Common myeloid progenitor, CD34-positive (primary cell): ENCODE data around the gene TEX29. TPM values are rescaled to one million over a fixed set of nuclear protein-coding genes. Genes with fewer than 3 reads are reported as not detected.

ENCODE experiments used
- CTCF ChIA-PET: fragments of 350-600 bp; sonication (Branson Sonifier 250); formaldehyde crosslinking; loops from one replicate; lab custom pipeline; 2021; ENCODE audit warnings: antibody characterized with exemption; lab: Charles Lee
- POLR2A ChIA-PET: fragments of 350-600 bp; sonication (Branson Sonifier 250); formaldehyde crosslinking; loops from one replicate; lab custom pipeline; 2021; ENCODE audit warnings: antibody characterized with exemption; lab: Charles Lee
- DNase-seq, 3 donors: peaks; one replicate each; pipeline versions ENCODE4 v3.0.0 to v3.0.0-alpha.2; 2013
- H3K27ac ChIP-seq, 2 experiments: 1 replicate in 1 of 2; 2 replicates in 1 of 2; pipeline ENCODE4 v1.7.0; 2013; ENCODE audit warnings: inconsistent platforms in 2 of 2, low read length in 2 of 2, mild to moderate bottlenecking in 2 of 2, low read depth in 1 of 2, moderate library complexity in 1 of 2; ENCODE audit not compliant: severe bottlenecking in 2 of 2, insufficient read depth in 1 of 2, poor library complexity in 1 of 2
- H3K27me3 ChIP-seq, 5 experiments: replicated peaks in 2 of 5; 1 replicate in 3 of 5; 2 replicates in 2 of 5; pipeline versions ENCODE4 v1.6.1 to v1.7.0; 2013; ENCODE audit warnings: low read length in 4 of 5, mild to moderate bottlenecking in 2 of 5, moderate library complexity in 2 of 5, inconsistent platforms in 1 of 5; ENCODE audit not compliant: insufficient read depth in 5 of 5, control insufficient read depth in 4 of 5
- H3K36me3 ChIP-seq, 4 experiments: 1 replicate in 2 of 4; 2 replicates in 2 of 4; pipeline versions ENCODE4 v1.6.1 to v1.7.0; 2013; ENCODE audit warnings: low read length in 3 of 4, control low read depth in 1 of 4, mild to moderate bottlenecking in 1 of 4; ENCODE audit not compliant: control insufficient read depth in 4 of 4, insufficient read depth in 4 of 4
- H3K4me1 ChIP-seq, 4 experiments: 1 replicate in 3 of 4; 2 replicates in 1 of 4; pipeline versions ENCODE4 v1.6.1 to v1.7.1; 2013; ENCODE audit warnings: low read length in 3 of 4, mild to moderate bottlenecking in 3 of 4, control low read depth in 1 of 4, inconsistent platforms in 1 of 4, moderate library complexity in 1 of 4; ENCODE audit not compliant: control insufficient read depth in 4 of 4, insufficient read depth in 4 of 4; ENCODE audit errors: control extremely low read depth in 1 of 4
- H3K4me3 ChIP-seq, 7 experiments: 1 replicate in 4 of 7; 2 replicates in 3 of 7; pipeline versions ENCODE4 v1.5.1 to v1.7.0; 2013; ENCODE audit warnings: mild to moderate bottlenecking in 7 of 7, low read length in 6 of 7, moderate library complexity in 6 of 7, inconsistent platforms in 2 of 7, low read depth in 2 of 7, control low read depth in 1 of 7; ENCODE audit not compliant: insufficient read depth in 4 of 7, control insufficient read depth in 1 of 7; ENCODE audit errors: extremely low read depth in 1 of 7
- H3K9me3 ChIP-seq, 5 experiments: 1 replicate in 4 of 5; 2 replicates in 1 of 5; pipeline versions ENCODE4 v1.6.1 to v1.7.1; 2013; ENCODE audit warnings: low read length in 4 of 5, mild to moderate bottlenecking in 2 of 5, inconsistent platforms in 1 of 5, low read depth in 1 of 5, moderate library complexity in 1 of 5; ENCODE audit not compliant: control insufficient read depth in 4 of 5, insufficient read depth in 2 of 5; ENCODE audit errors: control extremely low read depth in 1 of 5
- WGBS: methylation state at CpG from one replicate; pipeline ENCODE4 v1.1.5; 2013; ENCODE audit not compliant: insufficient coverage; 5-methylcytosine and 5-hydroxymethylcytosine counted together
- polyA plus RNA-seq: library from polyadenylated mRNA; unstranded; fragments of 120-200 nt; gene quantifications from one replicate; pipeline ENCODE4 v1.2.1, GENCODE V29; 2013

TEX29 gene
- 0.07 TPM for polyA plus RNA-seq

DNA sequence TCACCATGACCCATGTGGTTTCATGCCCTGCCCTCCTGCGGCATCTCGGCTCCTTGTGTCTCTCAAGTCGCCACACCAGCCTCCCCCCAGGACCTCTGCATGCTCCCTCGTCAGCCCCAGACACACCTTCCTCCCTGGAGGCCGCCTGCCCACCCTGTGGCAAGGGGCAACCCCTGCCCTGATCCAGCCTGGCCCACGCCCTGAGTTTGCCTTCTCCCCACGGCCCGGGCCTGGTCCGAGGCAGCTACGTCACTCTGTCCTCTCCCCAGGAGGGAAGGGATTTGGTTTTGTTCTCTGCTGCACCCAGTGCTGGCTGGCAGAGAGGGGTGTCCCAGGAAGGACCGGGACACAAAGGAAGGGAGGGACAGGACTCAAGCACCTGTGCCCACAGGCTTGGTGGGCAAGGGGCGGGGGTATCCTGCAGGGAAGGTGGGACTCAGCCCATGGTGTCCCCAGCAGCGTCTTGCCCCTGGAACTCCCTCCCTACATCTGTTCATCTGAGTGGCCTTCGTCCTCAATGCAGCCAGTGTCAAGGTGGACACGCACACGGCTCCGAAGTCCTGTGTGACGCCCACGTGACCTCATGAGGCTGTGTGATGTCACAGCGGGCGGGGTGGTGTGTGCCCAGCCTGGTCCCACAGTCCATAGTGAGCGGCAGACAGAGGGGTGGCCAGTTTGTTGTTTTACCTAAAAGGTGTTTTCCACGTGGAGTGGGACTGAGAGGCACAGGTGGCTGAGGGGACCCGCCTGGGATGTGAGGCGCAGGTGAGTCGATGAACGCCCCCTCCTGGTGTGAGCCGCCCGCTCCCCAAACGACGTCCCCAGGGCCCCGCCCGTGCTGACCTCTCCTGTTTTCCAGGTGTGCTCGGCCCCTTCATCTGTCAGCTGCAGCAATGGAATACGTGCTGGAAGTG lies at the start of gene TEX29:
TEX29 (plus strand) TSS at position 645 of the 914 bp plus-strand sequence; CDS start at position 894, 249 bp downstream.
- ChIA-PET POLR2A (no interaction called here), CTCF (no interaction called here)
- Histone ChIP-seq H3K36me3 (no peaks in the 10 kb centered on the region), H3K4me1 (no peaks in the 10 kb centered on the region), H3K4me3 (no peak within 1 kb of the TSS), H3K9me3 (no peaks in the 10 kb centered on the region), H3K27me3 (peaks cover 0 to 12% (median 3%) of the 10 kb centered on the region in 5 experiments), H3K27ac (no peak within 1 kb of the TSS)
- WGBS, result 83% methylated on average over 31 of the region's 35 CpGs
- DNase-seq, result no peak

DNA sequence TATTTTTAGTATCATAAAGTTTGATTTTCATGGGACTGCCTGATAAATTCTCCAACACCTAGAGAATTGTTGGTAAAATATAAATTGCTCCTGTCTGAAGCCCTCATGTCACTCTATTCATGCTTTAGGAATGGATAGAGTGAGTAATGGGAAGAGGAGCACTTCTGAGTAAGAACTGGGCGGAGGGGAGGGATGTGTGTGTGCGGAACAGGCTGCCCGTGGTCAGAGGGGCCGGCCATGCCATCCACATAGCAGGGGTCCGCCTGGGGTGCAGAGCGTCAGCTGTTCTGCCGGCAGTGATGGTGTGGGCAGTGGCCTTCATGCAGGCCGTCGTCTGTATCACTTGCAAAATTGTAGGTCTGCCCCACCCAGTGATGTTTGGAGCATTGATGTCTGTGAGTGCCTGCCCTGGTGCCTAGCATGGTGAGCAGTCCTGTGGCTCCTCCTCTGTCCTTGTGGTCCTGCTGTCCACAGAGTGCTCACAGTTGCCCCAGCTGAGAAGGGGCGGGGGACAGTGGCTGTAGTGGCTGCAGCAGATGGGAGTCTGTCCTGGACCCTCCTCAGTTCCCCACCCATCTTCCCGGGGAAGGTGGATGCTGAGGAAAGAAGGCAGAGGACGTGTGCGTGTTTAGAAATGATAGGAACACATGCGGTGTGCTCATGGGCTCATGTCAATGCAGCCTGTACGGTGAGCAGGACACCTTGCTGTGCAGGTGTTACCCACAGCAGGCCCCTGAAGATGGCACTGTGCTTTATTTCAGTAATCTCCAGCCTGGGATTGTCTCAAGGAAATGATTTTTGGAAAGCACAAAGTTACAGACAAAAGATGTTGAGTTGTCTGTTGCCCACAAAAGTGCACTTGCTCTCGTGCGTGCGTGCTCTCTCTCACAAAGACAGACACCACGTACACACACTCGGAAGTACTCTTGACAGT lies 49.4 kb upstream of the TEX29 start:
- no peaks in the 10 kb centered on the region for H3K27me3 ChIP-seq
- no peaks in the 10 kb centered on the region for H3K4me1 ChIP-seq
- no peak overlapping the region for H3K27ac ChIP-seq
- H3K4me3 ChIP-seq, result no peak overlapping the region
- WGBS, result 100% methylated on average over 7 of the region's 20 CpGs
- DNase-seq, result no peak
- CTCF ChIA-PET, result no interaction called here
- H3K9me3 ChIP-seq, result no peaks in the 10 kb centered on the region
- POLR2A ChIA-PET, result no interaction called here
- peaks cover 13 to 84% (median 49%) of the 10 kb centered on the region in 4 experiments for H3K36me3 ChIP-seq

DNA sequence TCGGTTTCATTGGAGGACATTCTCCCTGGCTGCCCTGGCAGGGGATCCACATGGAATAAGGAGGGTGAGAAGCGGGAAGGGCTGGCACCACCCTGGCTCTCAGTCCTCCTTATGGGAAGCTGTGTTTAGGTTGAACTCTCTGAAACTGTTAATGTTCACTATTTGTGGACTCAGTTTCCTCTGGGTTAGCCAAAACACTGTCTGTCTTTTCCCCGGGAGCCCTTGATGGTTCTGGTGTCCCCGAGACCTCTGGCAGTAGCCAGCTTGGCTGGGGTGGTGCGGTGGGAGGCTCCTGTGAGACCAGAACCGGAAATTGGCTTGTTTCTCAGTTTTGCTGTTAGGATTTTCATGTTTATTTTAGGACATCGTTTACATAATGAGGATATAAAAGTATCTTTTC lies 48.3 kb upstream of the TEX29 start:
- no peaks in the 10 kb centered on the region for H3K9me3 ChIP-seq
- WGBS, result 100% methylated on average over 6 of the region's 7 CpGs
- H3K4me3 ChIP-seq, result no peak overlapping the region
- DNase-seq, result no peak
- H3K4me1 ChIP-seq, result no peaks in the 10 kb centered on the region
- ChIA-PET CTCF (no interaction called here), POLR2A (no interaction called here)
- H3K36me3 ChIP-seq, result peaks cover 13 to 82% (median 50%) of the 10 kb centered on the region in 4 experiments
- H3K27ac ChIP-seq, result no peak overlapping the region
- no peaks in the 10 kb centered on the region for H3K27me3 ChIP-seq

DNA sequence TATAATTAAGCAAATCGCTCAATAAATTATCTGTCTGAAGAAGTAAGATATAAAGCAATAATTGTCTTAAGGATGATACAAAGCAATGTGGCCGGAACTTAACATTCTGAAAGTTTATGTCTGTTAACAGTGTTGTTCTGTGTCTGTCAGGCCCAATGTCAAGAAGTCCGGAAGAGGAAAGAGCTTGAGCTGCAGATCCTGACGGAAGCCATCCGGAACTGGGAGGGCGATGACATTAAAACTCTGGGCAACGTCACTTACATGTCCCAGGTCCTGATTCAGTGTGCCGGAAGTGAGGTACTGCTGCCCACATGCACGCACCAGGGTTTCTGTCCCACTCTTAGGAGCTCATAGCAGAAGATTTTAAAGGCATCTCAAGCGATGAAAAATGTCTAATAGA lies 45.1 kb upstream of the TEX29 start:
- Histone ChIP-seq H3K4me3 (no peak overlapping the region), H3K4me1 (no peaks in the 10 kb centered on the region), H3K36me3 (peaks cover 18 to 84% (median 42%) of the 10 kb centered on the region in 4 experiments), H3K27me3 (no peaks in the 10 kb centered on the region), H3K27ac (no peak overlapping the region), H3K9me3 (no peaks in the 10 kb centered on the region)
- ChIA-PET CTCF (interaction anchor here (0.6 kb wide), 1 partner anchor 312 kb away, joined by 3 read pairs; no protein-coding TSS in a partner anchor), POLR2A (no interaction called here)
- no peak for DNase-seq
- WGBS, result 97% methylated on average over 9 of the region's 10 CpGs

GRCh38 chr13:111275995-111276618 lies 44.3 kb upstream of the TEX29 start:
- CTCF ChIA-PET, result interaction anchor here (0.6 kb wide), 1 partner anchor 312 kb away, joined by 3 read pairs; no protein-coding TSS in a partner anchor
- no peak overlapping the region for H3K4me3 ChIP-seq
- POLR2A ChIA-PET, result no interaction called here
- H3K27me3 ChIP-seq, result no peaks in the 10 kb centered on the region
- H3K36me3 ChIP-seq, result peaks cover 21 to 84% (median 40%) of the 10 kb centered on the region in 4 experiments
- no peak overlapping the region for H3K27ac ChIP-seq
- no peaks in the 10 kb centered on the region for H3K4me1 ChIP-seq
- 95% methylated on average over 4 of the region's 5 CpGs for WGBS
- no peak for DNase-seq
- H3K9me3 ChIP-seq, result no peaks in the 10 kb centered on the region

- DNase-seq, result no peak
- POLR2A ChIA-PET, result no interaction called here
- Histone ChIP-seq H3K4me3 (no peak overlapping the region), H3K36me3 (peaks cover 18 to 88% (median 49%) of the 10 kb centered on the region in 4 experiments), H3K27ac (no peak overlapping the region), H3K27me3 (no peaks in the 10 kb centered on the region), H3K9me3 (no peaks in the 10 kb centered on the region), H3K4me1 (peaks cover 0 to 11% (median 0%) of the 10 kb centered on the region in 4 experiments)
- CTCF ChIA-PET, result no interaction called here
- WGBS, result 100% methylated on average over 9 of the region's 10 CpGs
Observed at GRCh38 chr13:111278258-111278657, 42.2 kb upstream of the TEX29 start.
